Measurements from ENCODE around the gene GRIK2. TPM values are rescaled to one million over a fixed set of nuclear protein-coding genes. Genes with fewer than 3 reads are reported as not detected.

Gene GRIK2
- total RNA-seq, 1 donor from 2014 or later = 0.11 TPM

GRCh38 chr6:101451981-101452380 is 58.5 kb downstream of the GRIK2 start:
- intact Hi-C loops (cut with micrococcal nuclease) = no loop called here
- H3K36me3 Mint-ChIP-seq (ENCODE audit: low read depth) = no peaks in the 10 kb centered on the region
- no peak for TF ChIP-seq CTCF (IDR thresholded peaks at IDR 0.05)
- no peaks in the 10 kb centered on the region for H3K27me3 Mint-ChIP-seq
- ChIA-PET CTCF (no interaction called here), POLR2A (no interaction called here)
- H3K4me1 Mint-ChIP-seq = no peaks in the 10 kb centered on the region
- H3K9me3 Mint-ChIP-seq = no peaks in the 10 kb centered on the region
- ATAC-seq (ENCODE audit: low read depth) = no peak
- H3K4me3 Mint-ChIP-seq = no peak overlapping the region
- no peak for DNase-seq
- no peak overlapping the region for H3K27ac Mint-ChIP-seq

DNA sequence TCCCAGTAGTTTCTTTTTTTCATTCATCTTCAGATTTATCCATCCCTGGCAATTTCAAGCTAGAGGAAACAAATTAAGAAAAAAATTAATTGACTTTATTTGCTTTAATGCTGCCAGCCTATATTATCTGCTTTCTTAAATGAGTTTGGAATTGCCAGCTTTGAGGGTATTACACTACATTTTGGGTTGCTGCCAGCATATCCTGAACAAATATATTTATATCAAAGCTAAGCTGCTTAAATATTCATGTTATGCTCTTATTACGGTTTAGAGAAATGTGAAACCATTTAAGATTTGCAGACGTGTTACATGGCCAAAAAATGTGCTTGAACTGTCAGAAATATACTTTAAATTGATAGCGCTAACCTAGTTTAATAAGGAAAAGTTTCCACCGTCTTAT is 59.7 kb downstream of the GRIK2 start:
- H3K9me3 Mint-ChIP-seq = no peaks in the 10 kb centered on the region
- H3K27ac Mint-ChIP-seq = no peak overlapping the region
- H3K36me3 Mint-ChIP-seq (ENCODE audit: low read depth) = no peaks in the 10 kb centered on the region
- no peak overlapping the region for H3K4me3 Mint-ChIP-seq
- TF ChIP-seq CTCF (IDR thresholded peaks at IDR 0.05) = no peak
- CTCF ChIA-PET = no interaction called here
- intact Hi-C loops (cut with micrococcal nuclease) = no loop called here
- POLR2A ChIA-PET = no interaction called here
- DNase-seq (no peak), ATAC-seq (ENCODE audit: low read depth) (no peak)
- no peaks in the 10 kb centered on the region for H3K4me1 Mint-ChIP-seq
- H3K27me3 Mint-ChIP-seq = no peaks in the 10 kb centered on the region

DNA sequence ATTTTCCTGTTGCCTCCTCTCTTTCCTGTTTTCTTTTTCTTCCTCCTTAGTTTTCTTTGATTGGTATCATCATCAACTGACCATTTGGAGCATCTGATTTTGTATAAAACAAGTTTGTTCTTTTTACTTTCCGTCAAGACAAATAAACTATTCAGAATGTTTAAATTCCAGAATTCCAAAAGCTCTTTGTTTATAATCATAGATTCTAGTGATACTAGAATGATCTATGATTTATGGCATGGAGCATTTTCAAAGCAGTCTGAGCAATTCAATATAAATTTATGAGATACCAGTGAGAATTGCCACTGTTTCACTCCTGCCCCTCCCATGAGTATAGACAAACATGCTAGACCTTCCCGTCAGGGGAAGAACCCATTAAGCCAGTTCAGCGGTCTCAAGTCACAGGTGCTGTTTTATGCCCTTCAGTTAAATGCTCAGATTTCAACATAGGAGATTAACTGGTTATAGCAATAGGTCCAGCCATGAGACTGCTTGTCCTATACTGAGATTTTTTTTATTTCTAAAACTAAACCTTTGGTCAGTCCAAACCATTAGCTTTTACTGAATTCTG is 60.7 kb downstream of the GRIK2 start:
- ChIA-PET POLR2A (no interaction called here), CTCF (no interaction called here)
- H3K4me3 Mint-ChIP-seq = no peak overlapping the region
- no peaks in the 10 kb centered on the region for H3K9me3 Mint-ChIP-seq
- DNase-seq (no peak), ATAC-seq (ENCODE audit: low read depth) (no peak)
- no peaks in the 10 kb centered on the region for H3K27me3 Mint-ChIP-seq
- no peak overlapping the region for H3K27ac Mint-ChIP-seq
- no peak for TF ChIP-seq CTCF (IDR thresholded peaks at IDR 0.05)
- no peaks in the 10 kb centered on the region for H3K36me3 Mint-ChIP-seq (ENCODE audit: low read depth)
- H3K4me1 Mint-ChIP-seq = no peaks in the 10 kb centered on the region
- intact Hi-C loops (cut with micrococcal nuclease) = no loop called here

- Mint-ChIP-seq H3K27ac (no peak overlapping the region), H3K36me3 (ENCODE audit: low read depth) (no peaks in the 10 kb centered on the region), H3K4me1 (no peaks in the 10 kb centered on the region), H3K9me3 (no peaks in the 10 kb centered on the region), H3K27me3 (no peaks in the 10 kb centered on the region), H3K4me3 (no peak overlapping the region)
- CTCF ChIA-PET = no interaction called here
- DNase-seq = no peak
- no peak for TF ChIP-seq CTCF (IDR thresholded peaks at IDR 0.05)
- no peak for ATAC-seq (ENCODE audit: low read depth)
- POLR2A ChIA-PET = no interaction called here
- intact Hi-C loops (cut with micrococcal nuclease) = no loop called here
These were observed 64.8 kb downstream of the GRIK2 start for GRCh38 chr6:101458336-101458735.

DNA sequence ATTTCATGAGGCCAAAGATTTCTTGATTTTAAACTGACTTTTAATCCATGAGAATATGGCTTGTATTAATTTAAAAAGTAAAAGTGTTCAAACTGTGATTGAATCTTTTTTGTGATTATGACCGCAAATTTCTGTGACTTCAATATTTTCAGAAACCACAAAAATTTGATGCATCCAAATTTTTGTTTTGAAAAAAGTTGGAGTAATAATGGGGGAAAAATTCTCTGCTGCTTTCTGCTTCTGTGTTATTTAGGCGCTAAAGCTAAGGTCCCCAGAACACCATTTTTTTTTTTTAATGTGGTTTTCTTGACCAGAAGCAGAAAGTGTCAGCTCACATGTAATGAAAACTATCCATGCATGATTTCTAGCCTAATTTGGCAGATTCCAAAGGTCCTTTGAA is 65.3 kb downstream of the GRIK2 start:
- Mint-ChIP-seq H3K27ac (no peak overlapping the region), H3K9me3 (no peaks in the 10 kb centered on the region), H3K36me3 (ENCODE audit: low read depth) (no peaks in the 10 kb centered on the region), H3K27me3 (no peaks in the 10 kb centered on the region), H3K4me1 (no peaks in the 10 kb centered on the region), H3K4me3 (no peak overlapping the region)
- CTCF ChIA-PET = no interaction called here
- ATAC-seq (ENCODE audit: low read depth) (no peak), DNase-seq (no peak)
- POLR2A ChIA-PET = no interaction called here
- intact Hi-C loops (cut with micrococcal nuclease) = no loop called here
- TF ChIP-seq CTCF (IDR thresholded peaks at IDR 0.05) = no peak
